Prostate gland (tissue), 2 donors: ENCODE measurements around the gene ETNK1. TPM values are rescaled to one million over a fixed set of nuclear protein-coding genes. Genes with fewer than 3 reads are reported as not detected.

Source experiments
- DNase-seq: peaks from one replicate; pipeline ENCODE4 v3.0.0-alpha.2; 2019; ENCODE audit warnings: low spot score
- H3K27ac ChIP-seq, 2 donors: fragments of 200-600 bp; sonication (generic); 2 replicates each; pipeline ENCODE4 v1.5.1; 2017 to 2019
- H3K27me3 ChIP-seq: fragments of 200-600 bp; sonication (generic); replicated peaks from 2 replicates; pipeline ENCODE4 v1.5.1; 2019; ENCODE audit not compliant: insufficient read depth
- H3K36me3 ChIP-seq, 2 donors: fragments of 200-600 bp; sonication (generic); 1 replicate in 1 of 2; 2 replicates in 1 of 2; pipeline versions ENCODE4 v1.5.1 to v1.8.1; 2017 to 2019
- H3K4me1 ChIP-seq: fragments of 200-600 bp; sonication (generic); replicated peaks from 2 replicates; pipeline ENCODE4 v1.5.1; 2019
- H3K4me3 ChIP-seq, 2 donors: fragments of 200-600 bp; sonication (generic); 2 replicates each; pipeline ENCODE4 v1.5.1; 2017 to 2019
- H3K9me3 ChIP-seq: fragments of 200-600 bp; sonication (generic); 2 replicates; pipeline ENCODE4 v1.5.1; 2017
- CTCF ChIP-seq, 4 experiments: fragments of 200-600 bp in 2 of 4; fragments of 450-650 bp in 2 of 4; sonication (generic) in 2 of 4; IDR thresholded peaks; 1 replicate in 3 of 4; 2 replicates in 1 of 4; pipeline ENCODE4 v1.5.1; 2016 to 2019; ENCODE audit warnings: antibody characterized with exemption in 4 of 4, mild to moderate bottlenecking in 2 of 4, moderate library complexity in 2 of 4
- POLR2A ChIP-seq: fragments of 450-650 bp; IDR thresholded peaks from one replicate; pipeline ENCODE4 v1.6.1; 2016; ENCODE audit warnings: antibody characterized with exemption, mild to moderate bottlenecking
- POLR2AphosphoS5 ChIP-seq: sonication (generic); formaldehyde crosslinking; IDR thresholded peaks from one replicate; pipeline ENCODE4 v1.6.1; 2017; ENCODE audit warnings: antibody characterized with exemption
- WGBS: methylation state at CpG from one replicate; pipeline ENCODE4 v1.1.5; 2018; 5-methylcytosine and 5-hydroxymethylcytosine counted together
- intact Hi-C: fragments of 100-400 bp; cut with DNase I; formaldehyde crosslinking; loops from one replicate; pipeline ENCODE4 v1.14.2; 2022
- total RNA-seq, 2 donors: library from RNA; depleted of rRNA; stranded (reverse); fragments of >200 nt; gene quantifications; one replicate each; pipeline ENCODE4 v1.1.0, GENCODE V29; 2016

Gene ETNK1
- total RNA-seq, 2 donors from 2014 or later, result 48.0 to 64.2 TPM

- Histone ChIP-seq H3K4me3 (no peak overlapping the region), H3K27me3 (no peaks in the 10 kb centered on the region), H3K9me3 (no peaks in the 10 kb centered on the region), H3K27ac (no peak overlapping the region), H3K36me3 (no peaks in the 10 kb centered on the region), H3K4me1 (no peaks in the 10 kb centered on the region)
- DNase-seq, result no peak
- TF ChIP-seq POLR2A, result no peak
- no peak for TF ChIP-seq CTCF (IDR thresholded peaks at IDR 0.05)
- no peak for TF ChIP-seq POLR2AphosphoS5
- WGBS, result 42% methylated on average over 1 of the region's 1 CpG
- intact Hi-C loops, result no loop called here
Measured at GRCh38 chr12:22656831-22657230, 31.9 kb downstream of the ETNK1 start.

GRCh38 chr12:22657538-22657937, 32.6 kb downstream of the ETNK1 start:
- TF ChIP-seq POLR2AphosphoS5, result no peak
- no peak for TF ChIP-seq POLR2A
- TF ChIP-seq CTCF (IDR thresholded peaks at IDR 0.05), result no peak
- WGBS, result 68% methylated on average over 1 of the region's 1 CpG

GRCh38 chr12:22658214-22658613, 33.2 kb downstream of the ETNK1 start:
- H3K36me3 ChIP-seq, result no peaks in the 10 kb centered on the region
- TF ChIP-seq POLR2AphosphoS5 (no peak), CTCF (IDR thresholded peaks at IDR 0.05) (no peak), POLR2A (no peak)
- 85% methylated on average over 2 of the region's 2 CpGs for WGBS
- H3K27me3 ChIP-seq, result no peaks in the 10 kb centered on the region
- no peak for DNase-seq
- H3K27ac ChIP-seq, result no peak overlapping the region
- no peak overlapping the region for H3K4me3 ChIP-seq
- H3K4me1 ChIP-seq, result no peaks in the 10 kb centered on the region
- intact Hi-C loops, result no loop called here
- H3K9me3 ChIP-seq, result no peaks in the 10 kb centered on the region

More at GRCh38 chr12:22657538-22657937, 32.6 kb downstream of the ETNK1 start:
- no peaks in the 10 kb centered on the region for H3K4me1 ChIP-seq
- no peaks in the 10 kb centered on the region for H3K9me3 ChIP-seq
- no peak overlapping the region for H3K4me3 ChIP-seq
- intact Hi-C loops, result no loop called here
- no peak overlapping the region for H3K27ac ChIP-seq
- H3K36me3 ChIP-seq, result no peaks in the 10 kb centered on the region
- no peaks in the 10 kb centered on the region for H3K27me3 ChIP-seq
- no peak for DNase-seq

- H3K9me3 ChIP-seq, result no peaks in the 10 kb centered on the region
- no peaks in the 10 kb centered on the region for H3K4me1 ChIP-seq
- no peaks in the 10 kb centered on the region for H3K27me3 ChIP-seq
- no peak for TF ChIP-seq POLR2AphosphoS5
- no peak for TF ChIP-seq POLR2A
- TF ChIP-seq CTCF (IDR thresholded peaks at IDR 0.05), result no peak
- H3K27ac ChIP-seq, result no peak overlapping the region
- intact Hi-C loops, result no loop called here
- 93% methylated on average over 1 of the region's 1 CpG for WGBS
- H3K4me3 ChIP-seq, result no peak overlapping the region
- DNase-seq, result no peak
- no peaks in the 10 kb centered on the region for H3K36me3 ChIP-seq
Measured at GRCh38 chr12:22662356-22662755, 37.4 kb downstream of the ETNK1 start.

GRCh38 chr12:22665476-22665875, 40.5 kb downstream of the ETNK1 start:
- Histone ChIP-seq H3K4me3 (no peak overlapping the region), H3K27me3 (no peaks in the 10 kb centered on the region), H3K27ac (no peak overlapping the region), H3K36me3 (no peaks in the 10 kb centered on the region), H3K9me3 (no peaks in the 10 kb centered on the region), H3K4me1 (no peaks in the 10 kb centered on the region)
- no peak for TF ChIP-seq POLR2AphosphoS5
- TF ChIP-seq POLR2A, result no peak
- no peak for TF ChIP-seq CTCF (IDR thresholded peaks at IDR 0.05)
- DNase-seq, result no peak
- intact Hi-C loops, result no loop called here
